Glomerular visceral epithelial cell (primary cell): ENCODE results near the gene ETF1.

Experiments
- DNase-seq: peaks from one replicate; pipeline ENCODE4 v3.0.0-alpha.2; 2016; ENCODE audit errors: extremely low spot score

The ETF1 gene

GRCh38 chr5:138463419-138464007, 79.5 kb downstream of the ETF1 start:
- peak; percentile 26 for DNase-seq

- DNase-seq: peak; percentile 85
These were observed 81.5 kb downstream of the ETF1 start for GRCh38 chr5:138461343-138462125.

GRCh38 chr5:138460032-138460693, 82.9 kb downstream of the ETF1 start:
- DNase-seq: no peak

GRCh38 chr5:138459311-138459933, 83.6 kb downstream of the ETF1 start:
- no peak for DNase-seq

GRCh38 chr5:138458856-138459255, 84.2 kb downstream of the ETF1 start:
- no peak for DNase-seq

GRCh38 chr5:138458384-138458783, 84.7 kb downstream of the ETF1 start:
- no peak for DNase-seq

- DNase-seq: no peak
These were observed 85.3 kb downstream of the ETF1 start for GRCh38 chr5:138457531-138458275.
